Keratinocyte (primary cell): Measurements from ENCODE around the gene DCDC1. TPM values are rescaled to one million over a fixed set of nuclear protein-coding genes. Genes with fewer than 3 reads are reported as not detected.

Experiments used
- DNase-seq: peaks from one replicate; pipeline ENCODE4 v3.0.0-alpha.2; 2011; ENCODE audit warnings: low read depth, missing footprints, low spot score
- FAIRE-seq: peaks from 2 replicates; lab custom pipeline; 2011; peaks lifted over from hg19 to GRCh38; lab: Jason Lieb, UNC
- H2AFZ ChIP-seq: 2 replicates; pipeline ENCODE4 v1.6.0; 2012; ENCODE audit warnings: low read length, control low read depth, inconsistent platforms; ENCODE audit not compliant: control insufficient read depth
- H3K27ac ChIP-seq: 2 replicates; pipeline ENCODE4 v1.5.1; 2011; ENCODE audit warnings: low read length; ENCODE audit not compliant: control insufficient read depth, insufficient read depth
- H3K27me3 ChIP-seq: 3 replicates; pipeline ENCODE4 v1.6.0; 2011; ENCODE audit warnings: low read length; ENCODE audit not compliant: control insufficient read depth, insufficient read depth; ENCODE audit errors: extremely low read depth
- H3K36me3 ChIP-seq, 2 experiments: 2 replicates in 1 of 2; 3 replicates in 1 of 2; pipeline ENCODE4 v1.5.1; 2011; ENCODE audit warnings: low read length in 2 of 2, mild to moderate bottlenecking in 1 of 2; ENCODE audit not compliant: control insufficient read depth in 2 of 2, insufficient read depth in 2 of 2; ENCODE audit errors: extremely low read depth in 1 of 2
- H3K4me1 ChIP-seq: 3 replicates; pipeline ENCODE4 v1.5.1; 2011; ENCODE audit warnings: low read length; ENCODE audit not compliant: control insufficient read depth, insufficient read depth; ENCODE audit errors: extremely low read depth
- H3K4me2 ChIP-seq: 3 replicates; pipeline ENCODE4 v1.6.0; 2011; ENCODE audit warnings: low read depth, low read length; ENCODE audit not compliant: control insufficient read depth, insufficient read depth; ENCODE audit errors: extremely low read depth
- H3K4me3 ChIP-seq, 3 experiments: fragments of 200-600 bp in 1 of 3; sonication (generic) in 1 of 3; 2 replicates in 2 of 3; 3 replicates in 1 of 3; pipeline ENCODE4 v1.5.1; 2011 to 2016; ENCODE audit warnings: low read length in 3 of 3, mild to moderate bottlenecking in 3 of 3, control low read depth in 2 of 3, inconsistent platforms in 1 of 3, low read depth in 1 of 3, mixed read lengths in 1 of 3, mixed run types in 1 of 3, moderate library complexity in 1 of 3; ENCODE audit not compliant: control insufficient read depth in 2 of 3, insufficient read depth in 2 of 3; ENCODE audit errors: extremely low read depth in 1 of 3
- H3K79me2 ChIP-seq: 2 replicates; pipeline ENCODE4 v1.6.0; 2012; ENCODE audit warnings: low read length; ENCODE audit not compliant: control insufficient read depth, insufficient read depth
- H3K9ac ChIP-seq: 3 replicates; pipeline ENCODE4 v1.6.0; 2011; ENCODE audit warnings: low read length; ENCODE audit not compliant: control insufficient read depth, insufficient read depth; ENCODE audit errors: extremely low read depth
- H3K9me1 ChIP-seq: 3 replicates; pipeline ENCODE4 v1.6.0; 2011; ENCODE audit warnings: low read length; ENCODE audit not compliant: control insufficient read depth, insufficient read depth; ENCODE audit errors: extremely low read depth
- H3K9me3 ChIP-seq: 2 replicates; pipeline ENCODE4 v1.5.1; 2012; ENCODE audit warnings: low read depth, low read length; ENCODE audit not compliant: control insufficient read depth
- H4K20me1 ChIP-seq: 3 replicates; pipeline ENCODE4 v1.6.0; 2011; ENCODE audit warnings: low read length; ENCODE audit not compliant: control insufficient read depth, insufficient read depth; ENCODE audit errors: extremely low read depth
- CTCF ChIP-seq, 3 experiments: IDR thresholded peaks in 1 of 3; conservative IDR thresholded peaks in 1 of 3; optimal IDR thresholded peaks in 1 of 3; 2 replicates in 2 of 3; 3 replicates in 1 of 3; pipeline versions ENCODE3 to v1.5.1; 2011; ENCODE audit warnings: low read length in 3 of 3, mild to moderate bottlenecking in 3 of 3, moderate library complexity in 2 of 3, control low read depth in 1 of 3, inconsistent platforms in 1 of 3; ENCODE audit not compliant: insufficient read depth in 2 of 3; ENCODE audit errors: extremely low read depth in 1 of 3
- EZH2 ChIP-seq: IDR thresholded peaks from one replicate; pipeline ENCODE4 v1.6.1; 2012; ENCODE audit warnings: inconsistent platforms, mild to moderate bottlenecking, low read length, moderate library complexity
- dilution Hi-C: fragments of 300-500 bp; cut with MboI; formaldehyde crosslinking; loops from one replicate; pipeline ENCODE4 v1.7.0; 2020; ENCODE audit warnings: low sequenced_read_pairs; ENCODE audit not compliant: extremely low pct_ligation_motif_present
- polyA plus RNA-seq, 5 experiments: library from polyadenylated mRNA; depleted of rRNA in 3 of 5; stranded (reverse) in 3 of 5; stranded (forward) in 1 of 5; unstranded in 1 of 5; fragments of >200 nt; gene quantifications; 1 replicate in 1 of 5; 2 replicates in 3 of 5; 3 replicates in 1 of 5; pipeline versions ENCODE4 v1.2.1 to v1.2.3, GENCODE V29; 2011 to 2012; ENCODE audit warnings: missing spikeins in 2 of 5, low read depth in 1 of 5, low replicate concordance in 1 of 5

Gene DCDC1
- polyA plus RNA-seq, 1 donor (not counting 4 experiments of a cell fraction or from before 2014, with no cell fraction given), result 0.08 TPM

GRCh38 chr11:31139479-31139878 lies 230.1 kb downstream of the DCDC1 start:
- no peak for FAIRE-seq
- dilution Hi-C loops, result no loop called here
- H3K9me3 ChIP-seq, result no peaks in the 10 kb centered on the region

GRCh38 chr11:31132531-31133421 lies 236.8 kb downstream of the DCDC1 start:
- no peak overlapping the region for H3K4me3 ChIP-seq
- H3K79me2 ChIP-seq, result no peaks in the 10 kb centered on the region
- H4K20me1 ChIP-seq, result no peaks in the 10 kb centered on the region
- no peak overlapping the region for H2AFZ ChIP-seq
- no peaks in the 10 kb centered on the region for H3K4me1 ChIP-seq
- H3K9me1 ChIP-seq, result no peaks in the 10 kb centered on the region
- TF ChIP-seq EZH2 (no peak), CTCF (optimal IDR thresholded peaks at IDR 0.05 in 1 of 3, IDR thresholded peaks at IDR 0.05 in 1 of 3, conservative IDR thresholded peaks at IDR 0.05 in 1 of 3; ENCODE audit: extremely low read depth in 1 of 3, insufficient read depth in 2 of 3, low read length in 3 of 3) (no peak)
- no peak overlapping the region for H3K4me2 ChIP-seq
- no peaks in the 10 kb centered on the region for H3K36me3 ChIP-seq
- no peak overlapping the region for H3K27ac ChIP-seq
- FAIRE-seq (no peak), DNase-seq (no peak)
- H3K27me3 ChIP-seq, result no peaks in the 10 kb centered on the region
- no peaks in the 10 kb centered on the region for H3K9me3 ChIP-seq
- dilution Hi-C loops, result no loop called here
- no peak overlapping the region for H3K9ac ChIP-seq

More at GRCh38 chr11:31139479-31139878, 230.1 kb downstream of the DCDC1 start:
- H3K4me1 ChIP-seq, result no peaks in the 10 kb centered on the region
- no peaks in the 10 kb centered on the region for H4K20me1 ChIP-seq
- no peak overlapping the region for H2AFZ ChIP-seq
- no peaks in the 10 kb centered on the region for H3K36me3 ChIP-seq
- no peak overlapping the region for H3K27ac ChIP-seq
- no peaks in the 10 kb centered on the region for H3K9me1 ChIP-seq
- no peak for TF ChIP-seq CTCF (optimal IDR thresholded peaks at IDR 0.05 in 1 of 3, IDR thresholded peaks at IDR 0.05 in 1 of 3, conservative IDR thresholded peaks at IDR 0.05 in 1 of 3; ENCODE audit: extremely low read depth in 1 of 3, insufficient read depth in 2 of 3, low read length in 3 of 3)
- TF ChIP-seq EZH2, result no peak
- H3K4me2 ChIP-seq, result no peak overlapping the region
- no peak overlapping the region for H3K9ac ChIP-seq
- no peaks in the 10 kb centered on the region for H3K27me3 ChIP-seq
- no peak for DNase-seq
- H3K4me3 ChIP-seq, result no peak overlapping the region
- H3K79me2 ChIP-seq, result no peaks in the 10 kb centered on the region
